Measurements from ENCODE around the gene ARHGAP27.

- TF ChIP-seq TCF7 (CRISPR knock-in tag; IDR thresholded peaks at IDR 0.05; ENCODE audit: low read depth) (no peak), CTCF (IDR thresholded peaks at IDR 0.05) (no peak), ETV6 (CRISPR knock-in tag; IDR thresholded peaks at IDR 0.05) (no peak), ATF6 (CRISPR knock-in tag; IDR thresholded peaks at IDR 0.05) (no peak), CBFB (CRISPR knock-in tag; IDR thresholded peaks at IDR 0.05; ENCODE audit: low read depth) (no peak), RELA (CRISPR knock-in tag; IDR thresholded peaks at IDR 0.05; ENCODE audit: borderline replicate concordance) (no peak), ZBTB21 (CRISPR knock-in tag; IDR thresholded peaks at IDR 0.05; ENCODE audit: borderline replicate concordance) (no peak), PREB (CRISPR knock-in tag; IDR thresholded peaks at IDR 0.05; ENCODE audit: borderline replicate concordance) (no peak), USF2 (CRISPR knock-in tag; IDR thresholded peaks at IDR 0.05) (no peak), KAT7 (CRISPR knock-in tag; IDR thresholded peaks at IDR 0.05; ENCODE audit: borderline replicate concordance) (no peak), ZSCAN18 (CRISPR knock-in tag; IDR thresholded peaks at IDR 0.05) (no peak)
These were observed 69.2 kb downstream of the ARHGAP27 start for GRCh38 chr17:45363498-45363897.

Data from WTC11 (cell line).